HG02943 (cell line): ENCODE results near the gene POM121C.
A peak's percentile ranks its signal among the peaks of the same experiment; 100 is the strongest.
"Not testable (repeated sequence)": the region's sequence is repeated elsewhere in the genome, so short reads cannot be mapped to it uniquely, and the experiment has no call there.

ENCODE experiments used
- ATAC-seq: cut with Tn5 transposase; IDR thresholded peaks from one replicate; pipeline ENCODE4 v1.9.1; 2021; ENCODE audit warnings: mild to moderate bottlenecking, low read depth, moderate library complexity; ENCODE audit not compliant: unreplicated experiment

POM121C gene

GRCh38 chr7:75485979-75486643 lies at the start of gene POM121C:
Gene POM121C (minus strand): TSS chr7:75486299. CDS start chr7:75441496, 44,803 bp downstream.
- peak; percentile 96 for ATAC-seq

- no peak for ATAC-seq
Observed at GRCh38 chr7:75534727-75535307, 48.7 kb upstream of the POM121C start.

- ATAC-seq, result no peak
Observed at GRCh38 chr7:75533926-75534325, 47.8 kb upstream of the POM121C start.

- no peak for ATAC-seq
Observed at GRCh38 chr7:75532639-75533038, 46.5 kb upstream of the POM121C start.

- no peak for ATAC-seq
Observed at GRCh38 chr7:75531359-75531821, 45.3 kb upstream of the POM121C start.

- not testable (repeated sequence) for ATAC-seq
Observed at GRCh38 chr7:75527224-75527722, 41.2 kb upstream of the POM121C start.

- ATAC-seq, result not testable (repeated sequence)
Observed at GRCh38 chr7:75521727-75522126, 35.6 kb upstream of the POM121C start.

GRCh38 chr7:75518842-75519241 lies 32.7 kb upstream of the POM121C start:
- ATAC-seq, result not testable (repeated sequence)

GRCh38 chr7:75509033-75509432 lies 22.9 kb upstream of the POM121C start:
- ATAC-seq, result not testable (repeated sequence)

- ATAC-seq, result not testable (repeated sequence)
Observed at GRCh38 chr7:75492020-75492419, 5.9 kb upstream of the POM121C start, which contains the start of gene SPDYE5. Gene SPDYE5 (plus strand): TSS chr7:75492320. CDS start chr7:75494048, 1,728 bp downstream.

- peak; percentile 13 for ATAC-seq
Observed at GRCh38 chr7:75485355-75485978, 632 bp downstream of the POM121C start.

- not testable (repeated sequence) for ATAC-seq
Observed at GRCh38 chr7:75480313-75480712, 5.8 kb downstream of the POM121C start.

- not testable (repeated sequence) for ATAC-seq
Observed at GRCh38 chr7:75477457-75477856, 8.6 kb downstream of the POM121C start.

- not testable (repeated sequence) for ATAC-seq
Observed at GRCh38 chr7:75470166-75470565, 15.9 kb downstream of the POM121C start.

GRCh38 chr7:75460541-75460940 lies 25.6 kb downstream of the POM121C start:
- not testable (repeated sequence) for ATAC-seq

GRCh38 chr7:75458034-75458433 lies 28.1 kb downstream of the POM121C start:
- ATAC-seq, result not testable (repeated sequence)

GRCh38 chr7:75456403-75456802 lies 29.7 kb downstream of the POM121C start:
- not testable (repeated sequence) for ATAC-seq

GRCh38 chr7:75452494-75452955 lies 33.6 kb downstream of the POM121C start:
- not testable (repeated sequence) for ATAC-seq

GRCh38 chr7:75449946-75450345 lies 36.2 kb downstream of the POM121C start:
- ATAC-seq, result not testable (repeated sequence)

- peak; percentile 77 for ATAC-seq
Observed at GRCh38 chr7:75442465-75443111, 43.5 kb downstream of the POM121C start.

- not testable (repeated sequence) for ATAC-seq
Observed at GRCh38 chr7:75442101-75442464, 44.0 kb downstream of the POM121C start.
